Gastrocnemius medialis (tissue), 4 donors: ENCODE measurements around the gene RBM38. TPM values are rescaled to one million over a fixed set of nuclear protein-coding genes. Genes with fewer than 3 reads are reported as not detected.
A peak's percentile ranks its signal among the peaks of the same experiment; 100 is the strongest.

Source experiments
- ATAC-seq, 2 donors: fragments of 150-250 bp; one replicate each; pipeline ENCODE4 v1.9.1; 2016
- DNase-seq, 2 donors: peaks; one replicate each; pipeline ENCODE4 v3.0.0-alpha.2; 2019
- H3K27ac ChIP-seq, 4 donors: fragments of 200-600 bp; sonication (generic); 1 replicate in 1 of 4; 2 replicates in 3 of 4; pipeline ENCODE4 v1.5.1; 2016 to 2018; ENCODE audit warnings: mild to moderate bottlenecking in 2 of 4, moderate library complexity in 1 of 4
- H3K27me3 ChIP-seq, 3 donors: fragments of 200-600 bp; sonication (generic) in 2 of 3; 1 replicate in 1 of 3; 2 replicates in 2 of 3; pipeline versions ENCODE4 v1.5.1 to v1.6.0; 2016 to 2019; ENCODE audit warnings: mild to moderate bottlenecking in 1 of 3, moderate library complexity in 1 of 3
- H3K36me3 ChIP-seq, 2 donors: fragments of 200-600 bp; sonication (generic) in 1 of 2; one replicate each; pipeline ENCODE4 v1.5.1; 2017 to 2018
- H3K4me1 ChIP-seq, 2 donors: fragments of 200-600 bp; sonication (generic) in 1 of 2; one replicate each; pipeline ENCODE4 v1.5.1; 2016 to 2017; ENCODE audit warnings: mild to moderate bottlenecking in 2 of 2
- H3K4me3 ChIP-seq, 4 donors: fragments of 200-600 bp; sonication (generic) in 3 of 4; 1 replicate in 1 of 4; 2 replicates in 3 of 4; pipeline ENCODE4 v1.5.1; 2016 to 2019; ENCODE audit warnings: mild to moderate bottlenecking in 2 of 4
- H3K9me3 ChIP-seq, 3 donors: fragments of 200-600 bp; sonication (generic) in 2 of 3; 1 replicate in 1 of 3; 2 replicates in 2 of 3; pipeline ENCODE4 v1.5.1; 2016 to 2019
- CTCF ChIP-seq, 5 experiments: fragments of 450-650 bp in 3 of 5; fragments of 200-600 bp in 2 of 5; sonication (generic) in 2 of 5; IDR thresholded peaks in 4 of 5; conservative IDR thresholded peaks in 1 of 5; 1 replicate in 4 of 5; 2 replicates in 1 of 5; pipeline ENCODE4 v1.5.1; 2016 to 2019; ENCODE audit warnings: antibody characterized with exemption in 5 of 5, mild to moderate bottlenecking in 3 of 5, moderate library complexity in 3 of 5
- POLR2A ChIP-seq, 2 donors: fragments of 450-650 bp; IDR thresholded peaks; one replicate each; pipeline ENCODE4 v1.6.1; 2017; ENCODE audit warnings: antibody characterized with exemption in 2 of 2, mild to moderate bottlenecking in 2 of 2, moderate library complexity in 2 of 2
- in situ Hi-C, 4 donors: fragments of 200-750 bp; cut with MboI; loops; one replicate each; pipeline versions ENCODE4 v1.15.0 to v1.8.0; 2017; ENCODE audit warnings: low sequenced_read_pairs in 4 of 4
- intact Hi-C: fragments of 100-400 bp; cut with DNase I; formaldehyde crosslinking; loops from one replicate; pipeline ENCODE4 v1.15.1; 2023; ENCODE audit warnings: low total_unique reads
- total RNA-seq, 4 donors: library from RNA; depleted of rRNA; stranded (reverse); fragments of >200 nt; gene quantifications; one replicate each; pipeline versions ENCODE4 v1.1.0 to v1.2.3, GENCODE V29; 2016

The RBM38 gene
- total RNA-seq, 4 donors from 2014 or later: 56.7 to 229 (median 177) TPM

GRCh38 chr20:57393321-57394120 lies 2.3 kb downstream of the RBM38 start:
- in situ Hi-C loops (loop anchor here in 3 of 4 donors (25.0 kb wide), 2 partner anchors 319 to 819 kb away; partner anchors contain the start of gene PMEPA1 (in 1 of the 3)), intact Hi-C loops (loop anchor here (2.0 to 10.0 kb wide), 2 partner anchors 81 to 1501 kb away; no protein-coding TSS in a partner anchor)
- DNase-seq (peak in 1 of 2 donors; percentile 47), ATAC-seq (no peak)
- Histone ChIP-seq H3K27me3 (no peaks in the 10 kb centered on the region), H3K27ac (peak overlapping the region; percentile 96 to 99 (median 98)), H3K9me3 (no peaks in the 10 kb centered on the region), H3K36me3 (peaks cover 0 to 11% of the 10 kb centered on the region in 2 donors), H3K4me1 (peaks cover 76 to 77% of the 10 kb centered on the region in 2 donors), H3K4me3 (peak overlapping the region; percentile 57 to 82 (median 68))
- no peak for TF ChIP-seq CTCF (IDR thresholded peaks at IDR 0.05 in 4 of 5, conservative IDR thresholded peaks at IDR 0.05 in 1 of 5)
- TF ChIP-seq POLR2A (IDR thresholded peaks at IDR 0.05): no peak

DNA sequence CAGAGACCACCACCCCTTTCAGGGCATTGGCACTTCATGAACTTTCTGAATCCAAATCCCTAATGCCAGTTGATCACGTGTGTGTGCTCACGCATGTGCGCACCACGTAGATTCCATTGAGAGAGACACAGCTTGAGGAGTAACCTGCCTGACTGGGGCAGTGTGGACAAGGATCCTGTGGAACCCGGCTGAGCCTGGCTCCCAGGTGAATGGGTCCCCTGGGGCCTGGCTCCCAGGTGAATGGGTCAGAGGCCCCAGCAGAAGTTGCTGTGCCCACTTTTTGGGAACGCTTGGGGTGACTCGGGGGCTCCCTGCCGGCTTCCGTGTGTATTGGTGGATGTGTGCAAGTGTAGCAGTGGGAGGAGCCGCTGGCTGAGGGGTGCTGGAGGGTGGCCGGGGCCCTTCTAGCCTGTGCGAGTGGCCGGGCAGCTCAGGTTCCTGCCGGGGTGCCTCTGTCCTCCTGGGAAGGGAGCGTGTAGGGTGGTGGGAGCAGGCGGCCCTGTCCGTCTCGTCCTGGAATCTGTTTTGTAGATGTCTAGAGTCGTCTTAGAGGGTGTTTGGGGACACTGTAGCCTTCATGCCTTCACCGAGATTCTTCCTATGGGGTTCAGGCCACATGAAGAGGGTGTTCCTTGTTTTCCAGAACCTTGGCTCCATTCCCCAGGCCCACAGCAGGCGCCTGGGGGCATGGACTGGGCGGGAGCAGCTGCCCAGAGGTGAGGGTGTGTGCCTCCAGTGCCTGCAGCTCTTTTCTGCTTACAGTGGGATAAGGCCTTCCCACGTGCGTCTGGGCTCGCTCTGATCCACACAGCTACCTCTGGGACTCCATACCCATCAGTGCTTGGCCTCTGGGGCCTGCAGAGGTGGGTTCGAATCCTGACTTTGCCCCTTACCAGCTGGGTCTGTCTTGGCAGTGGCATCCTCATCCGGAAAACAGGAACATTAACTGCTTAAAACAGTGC lies 3.2 kb downstream of the RBM38 start:
- Histone ChIP-seq H3K4me3 (peak overlapping the region; percentile 17 to 82 (median 58)), H3K4me1 (peaks cover 84 to 85% of the 10 kb centered on the region in 2 donors), H3K27me3 (no peaks in the 10 kb centered on the region), H3K36me3 (peaks cover 0 to 11% of the 10 kb centered on the region in 2 donors), H3K9me3 (no peaks in the 10 kb centered on the region), H3K27ac (peak overlapping the region; percentile 96 to 99 (median 98))
- intact Hi-C loops: loop anchor here (1.0 to 10.0 kb wide), 2 partner anchors 44 to 1500 kb away; no protein-coding TSS in a partner anchor
- peak in 1 of 2 donors; percentile 74 for DNase-seq
- in situ Hi-C loops: loop anchor here in 3 of 4 donors (5.0 to 25.0 kb wide), 3 partner anchors 43 to 818 kb away; partner anchors contain the start of gene PMEPA1 (in 1 of the 3)
- TF ChIP-seq CTCF (IDR thresholded peaks at IDR 0.05 in 4 of 5, conservative IDR thresholded peaks at IDR 0.05 in 1 of 5): no peak
- peak; percentile 12 to 25 for TF ChIP-seq POLR2A (IDR thresholded peaks at IDR 0.05)
- peak in 1 of 2 donors; percentile 17 for ATAC-seq

DNA sequence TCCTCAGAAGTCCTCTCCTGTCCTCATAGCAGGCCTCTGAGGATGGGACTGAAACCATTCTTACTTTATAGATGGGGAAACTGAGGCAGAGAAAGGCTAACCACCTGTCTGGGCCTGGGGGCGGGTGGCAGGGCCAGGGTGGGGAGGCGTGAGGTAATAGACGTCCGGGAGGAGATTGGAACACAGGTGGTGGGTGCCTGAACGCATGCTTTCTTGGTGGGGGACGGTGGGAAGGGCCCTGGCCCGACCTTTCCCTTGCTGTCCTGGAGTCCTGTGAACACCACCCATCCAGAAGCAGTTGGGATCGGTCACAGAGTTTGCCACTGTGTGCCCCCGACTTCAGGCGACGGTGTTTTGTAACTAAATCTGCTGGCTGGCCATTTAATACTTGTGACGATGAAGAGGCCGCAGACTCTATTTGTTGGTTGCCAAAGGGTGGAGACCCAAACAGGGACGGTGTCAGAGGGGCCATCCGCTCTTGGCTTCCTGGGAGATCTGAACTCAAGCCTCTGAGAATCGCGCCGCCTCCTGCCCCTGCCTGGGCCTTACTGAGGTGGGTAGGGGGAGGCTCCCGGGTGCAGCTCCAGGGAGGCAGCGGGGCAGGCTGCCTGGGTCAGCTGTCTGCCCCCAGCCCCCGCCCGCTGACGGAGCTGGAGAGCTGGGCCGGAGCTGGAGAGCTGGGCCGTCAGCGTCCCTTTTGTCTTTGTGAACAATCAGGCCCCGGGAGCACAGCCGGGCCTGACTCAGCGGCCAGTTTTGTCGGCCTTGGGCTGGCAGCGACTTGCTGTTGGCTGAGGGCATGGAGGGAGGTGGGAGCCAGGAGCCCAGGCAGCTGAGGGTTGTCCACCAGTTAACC lies 4.1 kb downstream of the RBM38 start:
- DNase-seq (peak; percentile 78 to 91), ATAC-seq (peak; percentile 22 to 34)
- H3K27ac ChIP-seq: peak overlapping the region; percentile 96 to 99 (median 98)
- no peaks in the 10 kb centered on the region for H3K27me3 ChIP-seq
- in situ Hi-C loops: loop anchor here in 3 of 4 donors (5.0 to 25.0 kb wide), 3 partner anchors 42 to 817 kb away; partner anchors contain the start of gene PMEPA1 (in 1 of the 3)
- intact Hi-C loops: loop anchor here (1.0 to 10.0 kb wide), 2 partner anchors 43 to 1499 kb away; no protein-coding TSS in a partner anchor
- H3K4me1 ChIP-seq: peaks cover 84 to 86% of the 10 kb centered on the region in 2 donors
- H3K36me3 ChIP-seq: peaks cover 0 to 11% of the 10 kb centered on the region in 2 donors
- H3K4me3 ChIP-seq: peak overlapping the region; percentile 17 to 82 (median 58)
- TF ChIP-seq POLR2A (IDR thresholded peaks at IDR 0.05) (peak; percentile 70 to 85), CTCF (IDR thresholded peaks at IDR 0.05 in 4 of 5, conservative IDR thresholded peaks at IDR 0.05 in 1 of 5) (no peak)
- H3K9me3 ChIP-seq: no peaks in the 10 kb centered on the region
